Measurements from ENCODE around the gene CD44.
A peak's percentile ranks its signal among the peaks of the same experiment; 100 is the strongest.

The CD44 gene

DNA sequence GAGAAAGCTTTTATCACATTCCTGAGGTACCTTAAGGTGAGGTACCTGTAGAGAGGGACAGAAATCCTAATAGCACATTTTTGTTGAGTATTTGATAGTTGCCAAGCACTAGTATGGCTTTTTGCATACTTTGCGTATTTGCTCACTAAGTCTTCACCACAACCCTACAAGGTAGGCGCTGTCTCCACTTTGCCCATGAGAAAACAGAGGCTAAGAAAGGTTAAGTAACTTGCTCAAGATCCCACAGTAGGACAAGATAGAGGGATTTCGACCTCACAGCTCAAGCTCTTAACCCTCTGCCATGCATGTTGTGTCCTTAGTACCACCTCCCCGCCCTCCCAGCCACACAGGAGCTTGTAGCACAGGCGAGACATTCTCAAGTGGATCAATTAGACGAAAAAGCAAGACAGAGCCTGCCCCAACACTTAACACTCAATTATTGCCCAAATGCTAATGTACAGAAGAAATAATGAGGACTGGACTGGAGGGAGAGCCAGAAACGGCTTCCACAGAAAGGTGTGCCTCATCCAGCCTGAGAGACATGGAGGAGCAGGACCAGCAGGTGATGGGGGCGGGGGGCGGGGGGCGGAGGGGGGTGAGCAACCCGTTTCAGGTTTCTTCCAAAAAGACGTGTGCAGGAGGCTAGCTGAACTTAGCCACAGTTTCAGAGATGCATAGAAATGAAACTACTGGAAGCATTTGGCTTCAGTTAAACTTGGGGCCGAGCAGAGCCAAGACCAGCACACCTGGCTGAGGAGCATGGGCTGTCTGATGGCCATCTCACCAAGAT, 26.7 kb upstream of the CD44 start:
- DNase-seq (ENCODE audit: low read depth), result no peak

DNA sequence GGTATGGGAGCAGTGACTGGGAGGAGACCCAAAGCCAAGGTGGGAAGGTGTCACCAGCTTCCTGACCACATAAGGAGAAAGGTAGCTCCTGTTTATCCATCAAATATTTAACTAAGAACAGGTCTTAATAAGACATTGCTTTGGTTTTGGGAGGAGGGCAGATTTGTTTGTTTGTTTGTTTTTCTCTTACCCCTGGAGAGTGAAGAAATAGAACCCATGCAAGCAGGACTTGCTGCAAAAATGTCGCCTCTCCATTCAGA, 26.2 kb upstream of the CD44 start:
- no peak for DNase-seq (ENCODE audit: low read depth)

DNA sequence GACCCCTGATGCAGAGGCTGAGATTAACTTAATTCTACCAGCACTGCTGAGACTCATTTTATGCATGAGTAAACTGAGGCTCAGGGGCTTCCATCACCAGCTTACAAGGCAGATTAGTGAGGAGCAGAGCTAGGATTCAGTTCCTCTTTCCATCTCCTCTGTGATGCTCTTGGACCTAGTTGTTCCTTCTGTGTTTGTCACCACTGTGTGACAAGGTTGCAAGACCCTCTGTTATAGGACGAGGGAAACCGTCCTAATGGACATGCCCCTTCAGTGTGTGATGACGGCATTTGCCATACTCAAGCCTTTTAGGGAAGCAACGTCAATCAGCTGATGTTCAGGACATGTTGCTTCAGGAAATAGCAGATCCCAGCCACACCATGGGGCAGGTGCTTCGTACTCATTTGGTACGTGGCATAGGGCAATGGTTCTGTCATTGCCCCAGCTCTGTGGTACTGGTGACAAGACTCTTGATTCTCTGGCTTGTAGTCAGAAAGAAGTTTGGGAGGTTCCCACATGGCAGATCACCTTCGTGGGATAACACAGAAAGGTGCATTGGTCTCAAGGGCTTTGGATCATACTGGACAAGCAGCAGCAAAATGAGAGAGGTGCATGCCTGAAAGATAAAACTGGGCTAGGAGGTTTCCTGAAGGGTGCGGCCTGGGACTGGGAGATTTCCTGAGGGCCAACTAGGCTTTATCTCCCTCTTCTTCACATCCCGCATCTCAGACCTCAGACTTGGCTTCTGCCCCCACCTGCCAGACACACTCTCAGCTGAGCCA, 23.9 kb upstream of the CD44 start:
- DNase-seq (ENCODE audit: low read depth), result no peak

DNA sequence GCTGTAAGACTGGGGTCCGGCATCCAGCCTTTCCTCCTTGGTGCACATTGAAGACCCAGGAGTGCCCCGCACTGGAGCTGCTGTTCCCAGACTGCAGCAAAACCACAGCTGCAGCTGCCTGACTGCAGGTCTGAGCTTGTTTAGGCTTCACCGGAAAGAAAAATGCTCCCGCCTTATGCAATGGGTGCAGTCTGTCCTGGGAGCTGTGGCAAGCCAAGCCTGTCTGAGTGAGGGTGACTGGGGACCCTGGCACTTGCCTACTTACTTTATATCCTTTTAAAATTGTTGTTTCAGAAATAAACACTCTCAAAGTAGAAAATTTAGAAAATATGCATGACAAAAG, 23.3 kb upstream of the CD44 start:
- DNase-seq (ENCODE audit: low read depth), result no peak

DNA sequence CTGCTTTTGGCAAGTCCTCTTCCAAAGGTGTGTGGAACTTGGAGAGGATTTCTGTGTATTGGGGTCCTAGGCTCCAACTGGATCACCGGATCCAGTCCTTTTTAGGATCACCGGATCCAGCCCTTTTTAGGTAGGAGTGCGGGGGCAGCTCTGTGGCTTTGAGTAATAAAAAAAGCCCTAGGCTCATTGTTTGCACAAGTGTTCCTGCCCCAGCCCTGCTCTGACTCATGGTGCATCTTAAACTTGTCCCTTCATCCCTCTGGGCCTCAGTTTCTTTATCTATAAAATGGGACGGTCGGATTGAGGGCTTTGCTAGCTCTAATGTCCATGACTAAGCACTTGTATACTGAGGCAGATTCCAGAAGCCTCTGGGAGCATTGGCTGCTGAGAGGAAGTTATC, 22.7 kb upstream of the CD44 start:
- no peak for DNase-seq (ENCODE audit: low read depth)

DNA sequence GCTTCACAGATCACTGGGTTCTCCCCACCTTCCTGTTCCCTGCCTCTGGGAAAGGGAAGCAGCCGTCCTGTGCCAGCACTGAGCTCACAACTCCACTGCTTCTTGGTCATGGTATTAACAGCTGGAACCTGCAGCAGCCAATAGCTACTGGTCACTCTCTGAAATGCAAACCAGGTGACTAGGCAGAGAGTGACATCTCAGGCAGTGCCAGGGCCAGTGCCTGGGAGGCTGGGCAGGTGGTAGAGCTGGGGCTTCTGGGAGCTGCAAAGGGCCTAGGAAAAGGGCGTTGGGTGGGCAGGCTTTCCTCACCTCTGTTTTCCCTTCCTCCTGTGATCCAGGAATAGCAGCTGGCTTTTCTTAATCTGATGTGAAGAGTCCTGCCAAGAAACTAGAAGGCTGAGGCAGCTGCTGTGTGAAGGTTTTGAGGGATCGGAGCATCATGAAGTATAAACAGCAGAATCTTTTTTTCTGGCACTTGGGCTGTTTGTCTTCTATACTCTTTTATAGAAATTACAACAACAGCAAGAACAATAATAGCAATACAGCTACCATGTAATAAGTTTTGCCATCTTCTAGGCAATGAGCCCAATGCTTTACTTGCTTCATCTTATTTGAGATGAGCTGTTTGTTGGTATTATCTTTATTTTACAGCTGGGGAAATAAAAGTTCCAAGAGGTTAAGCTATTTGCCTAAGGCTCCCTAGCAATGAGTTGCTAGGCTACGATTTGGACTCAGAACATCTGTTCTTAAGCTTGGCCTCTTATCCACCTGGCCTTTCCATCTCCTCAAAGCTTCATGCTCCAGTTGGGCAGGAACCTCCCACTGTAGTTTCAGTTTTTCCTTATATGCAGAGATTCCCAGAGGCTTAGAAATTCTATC, 22.0 kb upstream of the CD44 start:
- peak; percentile 88 for DNase-seq (ENCODE audit: low read depth)

DNA sequence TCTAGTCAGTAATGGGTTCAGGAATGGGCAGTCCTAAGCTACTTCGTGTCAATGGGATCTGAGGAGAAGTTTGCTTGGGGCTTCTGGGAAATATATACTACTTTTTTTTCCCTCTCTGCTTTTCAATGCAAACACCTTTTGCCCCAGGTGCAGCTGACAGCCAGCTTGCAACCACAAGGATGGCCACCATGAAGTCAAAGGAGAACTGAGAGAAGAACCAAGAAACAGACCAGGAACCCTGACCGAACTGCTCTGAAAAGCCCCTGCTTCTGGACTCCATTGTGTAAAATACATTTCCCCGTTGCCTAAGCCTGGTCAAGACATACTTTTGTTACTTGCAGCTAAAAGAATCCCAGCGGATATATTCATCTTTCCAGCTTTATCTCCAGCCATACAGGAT, 20.1 kb upstream of the CD44 start:
- DNase-seq (ENCODE audit: low read depth), result no peak

DNA sequence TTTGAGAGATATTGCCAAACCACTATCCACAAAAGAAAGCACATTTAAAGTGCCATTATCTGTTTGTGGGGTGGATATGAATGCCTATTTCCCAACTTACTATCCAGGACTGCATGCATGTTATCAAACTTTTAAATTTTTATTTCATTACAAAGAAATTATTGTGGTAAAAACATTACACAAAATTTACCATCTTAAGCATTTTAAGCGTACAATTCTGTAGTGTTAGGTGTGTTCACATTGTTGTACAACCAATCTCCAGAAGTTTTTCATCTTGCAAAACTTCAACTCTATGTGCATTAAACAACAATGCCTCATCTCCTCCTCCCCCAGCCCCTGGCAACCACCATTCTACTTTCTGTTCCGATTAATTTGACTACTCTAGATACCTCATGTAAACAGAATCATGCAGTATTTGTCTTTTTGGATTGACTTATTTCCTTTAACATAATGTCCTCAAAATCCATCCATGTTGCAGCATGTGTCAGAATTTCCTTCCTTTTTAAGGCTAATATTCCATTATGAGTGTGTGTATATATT, 17.6 kb upstream of the CD44 start:
- no peak for DNase-seq (ENCODE audit: low read depth)

DNA sequence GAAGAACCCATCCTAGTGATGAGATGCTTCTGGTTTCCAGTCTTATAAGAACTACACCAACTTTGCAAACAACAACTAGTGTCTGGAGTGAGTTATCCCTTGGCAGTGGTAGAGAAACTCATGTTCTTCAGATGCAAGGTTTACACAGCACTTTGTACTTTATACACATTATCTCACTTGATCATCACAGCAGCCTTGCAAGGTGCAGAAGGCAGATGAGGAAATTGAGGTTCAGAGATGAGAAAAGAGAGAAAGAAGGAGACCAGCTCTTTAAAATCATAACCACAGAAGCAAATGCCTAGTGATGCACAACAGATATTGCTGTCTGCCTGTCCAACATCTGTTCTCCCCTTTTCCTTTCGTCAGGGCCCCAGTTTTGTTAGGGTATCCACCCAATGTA, 16.7 kb upstream of the CD44 start:
- no peak for DNase-seq (ENCODE audit: low read depth)

DNA sequence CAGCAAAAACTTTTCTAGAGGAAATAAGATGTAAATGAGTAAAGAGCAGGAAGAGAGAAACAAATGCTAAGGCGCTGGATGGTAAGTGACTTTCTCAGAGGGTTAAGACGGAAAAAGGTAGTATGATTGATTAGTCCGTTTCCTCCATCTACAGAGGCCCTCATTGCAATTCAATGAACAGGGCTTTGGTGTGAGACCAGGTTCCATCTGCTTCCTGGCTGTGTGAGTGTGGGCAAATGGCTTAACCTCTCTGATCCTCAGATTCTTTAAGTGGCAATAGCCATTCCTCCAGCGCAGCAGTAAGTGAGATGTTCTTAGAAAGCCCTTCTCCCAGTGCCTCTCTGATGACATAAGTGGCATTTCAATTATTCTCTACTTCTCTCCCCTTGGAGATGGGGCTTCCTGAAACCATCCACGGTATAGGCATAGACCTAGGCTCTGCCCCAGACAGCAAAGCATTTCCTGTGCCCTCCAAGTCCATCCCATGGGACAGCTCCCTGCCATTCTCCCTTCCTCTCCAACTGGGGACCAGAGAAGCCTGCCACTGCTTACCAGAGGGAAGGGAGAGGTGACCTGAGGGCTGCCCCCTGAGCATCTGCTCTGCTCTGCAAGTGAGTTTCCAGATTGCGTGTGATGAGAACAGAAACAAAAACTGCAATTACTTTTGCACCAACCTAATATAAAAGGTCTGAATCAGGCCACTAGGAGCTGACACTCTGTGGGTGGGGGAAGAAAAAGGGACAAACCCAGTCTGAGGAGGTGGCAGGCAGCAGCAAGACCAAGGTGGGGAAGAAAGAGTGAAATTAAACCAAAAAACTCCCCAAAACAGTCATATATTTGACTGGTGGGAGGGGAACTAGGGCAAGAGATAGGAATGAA, 12.7 kb upstream of the CD44 start:
- DNase-seq (ENCODE audit: low read depth), result no peak

DNA sequence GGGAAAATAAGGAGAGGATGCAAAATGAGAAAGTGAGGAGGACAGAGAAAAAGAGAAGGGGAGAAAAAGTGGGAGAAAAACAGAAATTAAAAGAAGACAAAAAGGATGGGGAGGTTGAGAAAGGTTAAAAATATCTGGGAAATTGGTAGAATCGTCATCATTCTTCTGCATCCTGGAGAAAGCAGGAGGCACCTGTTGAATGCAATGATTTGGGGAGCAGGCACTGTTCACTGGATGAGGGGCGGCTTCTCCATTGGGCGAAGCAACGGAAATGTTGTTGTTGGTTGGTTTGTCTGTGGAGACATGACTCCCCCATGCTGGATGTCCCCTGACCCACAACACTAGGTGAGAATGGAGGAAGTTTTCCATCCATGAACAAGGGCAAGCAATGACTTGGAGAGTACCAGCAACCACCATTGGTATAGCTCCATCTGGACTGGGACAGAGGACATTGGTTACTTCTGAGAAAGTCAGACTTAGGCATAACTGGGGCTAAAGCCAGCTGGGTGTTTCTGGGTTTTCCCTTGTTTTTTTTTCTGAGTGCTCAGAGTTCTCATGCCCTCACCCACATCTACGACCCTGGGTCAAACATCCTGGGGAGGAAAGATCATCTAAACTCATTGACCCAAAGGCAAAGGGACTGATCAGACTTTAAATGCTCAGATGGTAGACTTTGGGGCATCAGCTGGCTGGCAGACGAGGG, 11.9 kb upstream of the CD44 start:
- DNase-seq (ENCODE audit: low read depth), result no peak

DNA sequence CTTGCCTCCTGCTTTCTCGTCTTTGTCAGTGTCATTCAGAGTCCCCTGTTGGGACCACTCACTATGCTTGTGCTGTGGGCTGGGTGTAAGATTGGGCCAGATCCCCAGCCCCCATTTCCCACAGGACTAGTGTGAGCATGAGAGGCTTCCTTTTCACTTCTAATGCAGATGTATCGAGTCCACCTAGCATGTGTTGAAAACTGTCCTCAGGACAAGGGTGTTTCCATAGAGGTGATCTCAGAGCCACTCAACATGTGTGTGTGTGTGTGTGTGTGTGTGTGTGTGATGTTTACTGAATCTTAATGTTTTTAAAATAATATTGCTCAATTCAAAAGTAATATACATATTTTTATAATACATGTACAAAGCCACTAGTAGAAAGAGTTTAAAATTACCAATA, 11.4 kb upstream of the CD44 start:
- DNase-seq (ENCODE audit: low read depth), result no peak

DNA sequence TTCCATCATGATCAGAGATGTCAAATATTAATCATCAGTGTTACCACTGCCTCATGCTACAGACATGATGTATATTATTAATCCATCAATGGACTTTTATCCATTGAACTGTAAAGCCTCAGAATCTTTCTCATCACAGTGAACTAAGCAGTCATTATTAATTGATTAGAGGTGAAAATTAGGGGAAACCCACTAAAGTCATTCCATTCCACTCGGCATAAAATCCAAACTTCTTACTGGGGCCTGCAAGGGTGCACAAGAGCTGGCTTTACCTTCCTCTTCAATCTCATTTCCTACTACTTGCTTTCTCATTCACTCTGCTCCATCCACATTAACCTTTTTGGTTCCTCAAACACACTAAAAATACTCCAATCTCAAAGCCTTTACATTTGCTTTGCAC, 7.9 kb upstream of the CD44 start:
- DNase-seq (ENCODE audit: low read depth), result no peak

DNA sequence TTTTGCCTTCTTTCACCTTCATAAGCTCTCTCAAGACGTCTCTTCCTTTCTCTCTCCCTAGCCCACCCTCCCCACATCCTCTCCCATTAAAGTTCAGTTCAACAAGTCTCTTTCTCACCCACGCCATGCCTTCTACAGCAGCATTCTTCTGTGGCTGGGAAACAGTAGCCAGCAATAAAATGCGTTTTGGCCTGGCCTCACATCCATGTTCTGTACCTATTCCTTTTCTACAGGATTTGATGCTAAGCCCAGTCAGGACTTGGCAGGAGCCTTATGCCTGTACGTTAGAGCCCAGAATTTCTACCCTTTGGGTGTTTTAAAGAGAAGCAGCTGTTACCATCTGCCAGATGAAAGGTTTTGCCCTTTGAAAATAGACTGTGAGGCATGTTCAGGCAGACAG, 7.1 kb upstream of the CD44 start:
- no peak for DNase-seq (ENCODE audit: low read depth)

DNA sequence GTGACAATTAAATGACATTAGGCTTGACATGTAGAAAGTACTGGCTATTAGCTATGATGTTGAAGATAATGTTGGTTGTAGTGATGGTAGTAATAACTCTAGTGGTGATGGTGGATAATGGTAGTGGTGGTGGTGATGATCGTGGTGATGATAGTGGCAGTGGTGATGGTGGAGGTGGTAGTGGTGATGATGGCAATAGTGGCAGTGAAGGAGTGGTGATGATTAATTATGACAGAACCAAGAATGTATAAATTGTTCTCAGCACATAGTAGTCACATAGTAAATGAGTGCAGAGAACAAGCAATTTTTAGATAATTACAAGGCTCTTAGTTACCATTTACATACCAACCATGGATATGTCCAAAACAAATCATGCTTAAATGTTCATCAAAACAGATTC, 5.3 kb upstream of the CD44 start:
- DNase-seq (ENCODE audit: low read depth), result no peak

DNA sequence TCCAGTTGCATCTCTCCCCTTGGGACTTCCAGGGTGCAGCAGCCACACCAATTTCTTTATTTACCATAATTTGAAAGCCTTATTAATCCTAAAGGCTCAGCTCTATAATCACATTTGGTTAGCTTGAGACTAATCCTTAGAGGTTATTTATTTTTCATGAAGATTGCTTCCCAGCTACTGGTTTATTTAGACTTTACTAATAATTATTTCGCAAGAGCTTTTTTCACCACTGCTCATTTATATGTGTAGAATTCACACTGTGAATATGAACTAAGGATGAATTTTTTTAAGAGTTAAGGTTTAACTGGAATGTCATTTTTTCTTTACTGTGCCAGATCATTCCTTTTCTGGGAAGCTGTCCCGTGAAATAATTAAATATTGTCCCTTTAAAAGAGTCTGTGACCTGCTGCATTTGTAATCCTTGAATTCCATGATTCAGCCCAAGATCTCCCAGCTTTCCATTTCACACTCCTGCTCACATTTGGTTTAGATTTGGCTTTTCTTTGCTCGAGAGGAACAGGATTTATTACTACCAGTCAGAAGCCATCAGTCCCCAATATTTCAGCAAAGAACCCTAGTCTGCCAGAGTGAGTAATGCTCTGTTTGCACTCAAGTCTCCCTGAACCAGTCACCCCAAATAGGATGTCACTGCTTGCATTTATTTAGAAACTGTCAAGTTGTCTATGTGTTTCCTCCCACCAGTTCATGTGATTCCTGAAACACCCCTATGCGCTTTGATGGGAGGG, 4.4 kb upstream of the CD44 start:
- no peak for DNase-seq (ENCODE audit: low read depth)

DNA sequence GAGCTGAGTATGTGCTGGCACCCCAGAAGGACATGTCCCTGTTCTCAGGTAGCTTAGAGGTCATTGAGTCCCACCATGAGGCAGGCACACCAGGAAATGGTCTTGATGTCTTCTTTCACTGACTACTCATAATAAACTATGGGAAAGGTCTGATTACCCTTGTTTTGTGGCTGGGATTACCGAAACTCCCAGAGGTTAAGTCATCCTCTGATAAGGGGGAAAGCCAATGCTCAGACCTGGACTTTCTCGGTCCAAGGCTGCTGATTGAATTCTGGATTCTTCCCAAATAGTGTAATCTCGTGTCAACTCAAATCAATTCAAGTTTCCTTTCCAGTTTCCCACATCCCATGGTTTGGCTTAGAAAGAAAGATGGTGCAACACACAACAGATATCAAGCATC, 3.7 kb upstream of the CD44 start:
- no peak for DNase-seq (ENCODE audit: low read depth)

DNA sequence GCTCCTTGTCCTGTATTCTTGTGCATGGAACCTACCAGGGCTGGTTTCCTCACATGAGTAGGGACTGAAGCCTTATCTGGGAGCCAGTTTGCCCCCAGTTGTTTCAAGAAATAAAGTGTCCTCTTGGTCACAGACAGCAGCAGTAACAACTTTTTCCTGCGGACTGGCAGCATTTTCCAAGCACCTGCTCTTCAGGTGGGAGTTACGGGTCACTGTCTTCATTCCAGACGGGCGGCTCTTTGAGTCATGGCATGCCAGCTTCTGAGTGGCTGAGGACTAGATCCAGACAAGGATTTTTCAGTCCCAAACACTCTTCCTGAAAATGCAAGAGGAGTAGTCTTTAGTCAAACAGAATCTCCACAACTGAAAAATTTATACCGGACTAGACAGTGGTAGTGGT, 2.7 kb upstream of the CD44 start:
- no peak for DNase-seq (ENCODE audit: low read depth)

DNA sequence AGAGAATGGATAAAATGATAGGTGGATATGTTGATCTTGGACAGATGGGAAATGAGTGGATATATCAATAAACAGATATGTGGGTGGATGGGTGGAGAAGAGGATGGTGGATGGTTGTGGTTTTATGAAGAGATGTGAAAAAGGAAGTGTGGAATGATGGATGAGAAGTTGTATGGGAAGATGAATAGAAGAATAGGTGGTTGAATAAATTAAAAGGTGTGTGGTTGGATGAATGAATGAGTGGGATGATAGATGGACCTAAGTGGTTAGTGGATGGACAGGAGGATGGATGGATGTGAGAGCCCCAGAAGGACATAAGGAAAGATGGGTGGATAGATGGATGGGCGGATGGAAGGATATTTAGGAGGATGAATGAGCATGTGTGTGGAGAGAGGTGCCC, 913 bp upstream of the CD44 start:
- no peak for DNase-seq (ENCODE audit: low read depth)

DNA sequence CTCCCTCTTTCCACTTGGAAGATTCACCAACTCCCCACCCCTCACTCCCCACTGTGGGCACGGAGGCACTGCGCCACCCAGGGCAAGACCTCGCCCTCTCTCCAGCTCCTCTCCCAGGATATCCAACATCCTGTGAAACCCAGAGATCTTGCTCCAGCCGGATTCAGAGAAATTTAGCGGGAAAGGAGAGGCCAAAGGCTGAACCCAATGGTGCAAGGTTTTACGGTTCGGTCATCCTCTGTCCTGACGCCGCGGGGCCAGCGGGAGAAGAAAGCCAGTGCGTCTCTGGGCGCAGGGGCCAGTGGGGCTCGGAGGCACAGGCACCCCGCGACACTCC, 397 bp upstream of the CD44 start:
- DNase-seq (ENCODE audit: low read depth), result no peak

All from fibroblast of gingiva (primary cell).